LHCN-M2 (cell line): ENCODE data around the gene JAML. TPM values are rescaled to one million over a fixed set of nuclear protein-coding genes. Genes with fewer than 3 reads are reported as not detected.
"Not testable (repeated sequence)": the region's sequence is repeated elsewhere in the genome, so short reads cannot be mapped to it uniquely, and the experiment has no call there.

Source experiments
- DNase-seq: peaks from one replicate; pipeline ENCODE4 v3.0.0-alpha.2; 2012; ENCODE audit warnings: low read depth
- total RNA-seq: library from RNA; depleted of rRNA; stranded (reverse); fragments of >200 nt; gene quantifications from 2 replicates; pipeline ENCODE4 v1.2.3, GENCODE V29; 2014

Gene JAML
- total RNA-seq, 1 experiment from 2014 or later, result not detected

DNA sequence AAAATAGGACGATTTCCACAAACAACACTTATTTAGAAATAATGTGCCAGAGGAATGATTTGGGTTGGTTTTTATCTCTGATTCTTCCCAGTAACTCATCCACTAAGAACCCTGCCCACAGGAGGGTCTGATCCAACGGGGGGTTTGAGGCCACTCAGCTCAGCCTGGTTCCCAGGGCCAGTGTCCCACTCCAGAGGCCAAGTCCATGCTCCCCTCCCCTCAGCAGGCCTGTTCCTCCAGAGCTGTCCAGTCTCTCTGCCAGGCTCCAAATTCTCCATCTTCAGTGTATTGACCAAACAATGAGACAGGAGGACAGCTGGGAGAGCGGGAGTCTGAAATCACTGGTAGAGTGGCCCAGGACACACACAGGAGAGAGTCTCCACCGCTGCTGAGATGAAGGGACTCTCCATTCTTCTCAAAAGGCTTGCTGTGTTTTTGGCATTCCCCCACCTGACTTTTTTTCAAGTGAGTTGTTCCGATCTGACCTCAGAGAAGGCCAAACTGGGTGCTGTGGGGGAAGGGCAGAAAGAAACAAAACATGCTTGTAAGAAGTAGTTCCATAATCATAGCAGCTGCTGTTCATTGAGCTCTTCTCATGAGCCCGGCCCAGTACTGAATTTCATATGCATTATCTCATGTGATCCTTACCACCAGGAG is 30.8 kb downstream of the JAML start:
- DNase-seq, result no peak

DNA sequence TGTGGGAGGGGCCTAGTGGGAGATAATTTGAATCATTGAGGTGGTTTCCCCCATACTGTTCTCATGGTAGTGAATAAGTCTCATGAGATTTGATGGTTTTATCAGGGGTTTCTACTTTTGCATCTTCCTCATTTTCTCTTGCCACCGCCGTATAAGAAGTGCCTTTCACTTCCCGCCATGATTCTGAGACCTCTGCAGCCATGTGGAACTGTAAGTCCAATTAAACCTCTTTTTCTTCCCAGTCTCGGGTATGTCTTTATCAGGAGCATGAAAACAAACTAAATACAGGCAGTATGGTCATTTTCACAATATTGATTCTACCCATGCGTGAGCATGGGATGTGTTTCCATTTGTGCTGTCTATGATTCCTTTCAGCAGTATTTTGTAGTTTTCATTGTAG is 32.0 kb downstream of the JAML start:
- DNase-seq, result not testable (repeated sequence)

DNA sequence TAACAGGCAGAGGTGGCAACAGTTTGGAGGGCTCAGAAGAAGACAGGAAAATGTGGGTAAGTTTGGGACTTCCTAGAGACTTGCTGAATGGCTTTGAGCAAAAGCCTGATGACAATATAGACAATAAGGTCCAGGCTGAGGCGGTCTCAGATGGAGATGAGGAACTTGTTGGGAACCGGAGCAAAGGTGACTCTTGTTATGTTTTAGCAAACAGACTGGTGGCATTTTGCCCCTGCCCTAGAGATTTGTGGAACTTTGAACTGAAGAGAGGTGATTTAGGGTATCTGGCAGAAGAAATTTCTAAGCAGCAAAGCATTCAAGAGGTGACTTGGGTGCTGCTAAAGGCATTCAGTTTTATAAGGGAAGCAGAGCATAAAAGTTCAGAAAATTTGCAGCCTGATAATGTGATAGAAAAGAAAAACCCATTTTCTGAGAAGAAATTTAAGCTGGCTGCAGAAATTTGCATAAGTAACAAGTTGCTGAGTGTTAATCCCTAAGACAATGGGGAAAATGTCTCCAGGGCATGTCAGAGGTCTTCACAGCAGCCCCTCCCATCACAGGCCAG is 33.8 kb downstream of the JAML start:
- not testable (repeated sequence) for DNase-seq

DNA sequence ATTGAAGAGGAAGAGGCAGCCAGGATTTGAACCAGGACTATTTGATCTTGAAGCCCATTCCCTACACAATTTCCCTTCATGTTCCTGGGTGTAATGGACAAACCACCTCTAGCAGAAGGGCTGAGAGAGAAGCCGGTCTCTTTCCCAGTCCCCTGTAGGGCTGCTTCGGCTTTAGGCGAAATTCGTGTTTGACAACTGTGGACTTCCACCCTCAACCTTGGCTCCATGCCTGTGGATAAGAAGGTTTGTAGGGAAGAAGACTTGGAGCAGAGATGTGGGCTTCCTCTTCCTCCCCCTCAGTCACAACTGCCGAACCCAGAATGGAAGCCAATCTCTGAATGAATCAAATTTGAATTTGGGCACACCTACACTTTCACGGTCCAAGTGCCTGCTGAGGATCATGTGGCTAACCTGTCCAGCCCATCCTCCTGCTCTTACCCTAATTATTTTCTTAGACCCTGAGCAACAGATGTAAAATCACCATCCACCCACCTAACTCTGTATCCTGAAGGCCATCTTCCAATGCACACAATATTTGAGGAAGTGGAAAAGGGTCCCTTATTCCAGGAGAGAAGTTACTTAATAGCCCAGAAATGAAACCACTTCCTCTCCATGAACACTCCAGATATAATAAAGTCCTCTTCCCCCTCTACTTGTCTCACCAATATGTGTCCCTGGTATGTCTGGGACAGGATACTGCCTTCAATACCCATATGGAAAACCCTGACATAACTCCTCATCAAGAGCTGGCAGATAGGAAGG is 38.3 kb downstream of the JAML start:
- DNase-seq, result no peak

DNA sequence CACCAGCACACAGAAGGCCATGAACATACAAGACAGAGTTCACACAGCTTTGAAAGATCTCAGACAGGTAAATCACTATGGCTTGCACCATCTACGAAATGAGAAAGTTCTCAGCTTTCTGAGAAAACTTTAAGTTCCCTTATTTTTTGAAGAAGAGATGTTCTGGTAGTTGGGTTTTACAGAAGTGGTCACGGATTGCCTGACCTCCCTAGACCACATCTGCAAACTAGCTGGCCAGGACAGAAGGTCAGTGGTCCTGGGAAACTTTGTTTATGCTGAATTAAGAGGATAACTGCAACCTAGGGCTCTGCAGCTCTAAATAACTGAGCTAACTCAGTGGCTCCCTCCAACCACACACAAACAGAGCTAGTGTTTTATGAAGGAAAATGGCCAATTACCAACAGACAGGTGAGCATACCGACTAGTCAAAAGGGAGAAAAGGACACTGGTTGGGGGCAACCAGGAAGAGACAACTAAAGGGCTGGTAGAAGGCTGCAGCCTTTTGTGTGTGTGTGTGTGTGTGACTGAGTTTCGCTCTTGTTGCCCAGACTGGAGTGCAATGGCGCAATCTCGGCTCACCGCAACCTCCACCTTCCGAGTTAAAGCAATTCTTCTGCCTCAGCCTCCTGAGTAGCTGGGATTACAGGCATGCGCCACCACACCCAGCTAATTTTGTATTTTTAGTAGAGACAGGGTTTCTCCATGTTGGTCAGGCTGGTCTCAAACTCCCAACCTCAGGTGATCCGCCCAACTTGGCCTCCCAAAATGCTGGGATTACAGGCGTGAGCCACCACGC is 39.8 kb downstream of the JAML start:
- DNase-seq, result no peak

DNA sequence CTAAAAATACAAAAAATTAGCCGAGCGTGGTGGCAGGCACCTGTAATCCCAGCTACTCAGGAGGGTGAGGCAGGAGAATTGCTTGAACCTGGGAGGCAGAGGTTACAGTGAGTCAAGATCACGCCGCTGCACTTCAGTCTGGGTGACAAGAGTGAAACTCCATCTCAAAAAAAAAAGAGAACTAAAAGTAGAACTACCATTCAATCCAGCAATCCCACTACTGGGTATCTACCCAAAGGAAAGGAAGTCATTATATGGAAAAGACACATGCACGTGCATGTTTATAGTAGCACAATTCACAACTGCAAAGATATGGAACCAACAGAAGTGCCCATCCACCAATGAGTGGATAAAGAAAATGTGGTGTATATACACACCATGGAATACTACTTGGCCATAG is 41.1 kb downstream of the JAML start:
- DNase-seq, result not testable (repeated sequence)

DNA sequence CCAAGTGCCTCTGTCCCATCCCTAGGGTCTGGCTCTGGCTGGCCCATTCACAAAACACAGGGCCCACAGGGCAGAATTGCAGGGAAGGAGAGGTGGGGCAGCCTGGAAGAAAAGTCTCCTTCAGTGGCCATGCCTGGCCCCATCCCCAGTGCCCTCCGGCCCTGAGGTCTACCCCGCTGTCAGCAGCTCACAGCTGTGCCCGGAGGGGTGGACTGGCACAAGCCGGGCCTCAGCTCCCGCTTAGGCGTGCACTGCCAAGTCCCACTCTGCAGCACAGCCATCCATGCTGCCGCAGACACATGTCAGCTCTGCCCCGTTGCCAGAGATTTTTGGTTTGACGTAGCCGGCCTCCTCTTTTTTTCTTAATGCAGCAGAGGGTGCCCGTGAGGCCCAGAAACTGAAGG is 44.5 kb downstream of the JAML start:
- peak; percentile 26 for DNase-seq

DNA sequence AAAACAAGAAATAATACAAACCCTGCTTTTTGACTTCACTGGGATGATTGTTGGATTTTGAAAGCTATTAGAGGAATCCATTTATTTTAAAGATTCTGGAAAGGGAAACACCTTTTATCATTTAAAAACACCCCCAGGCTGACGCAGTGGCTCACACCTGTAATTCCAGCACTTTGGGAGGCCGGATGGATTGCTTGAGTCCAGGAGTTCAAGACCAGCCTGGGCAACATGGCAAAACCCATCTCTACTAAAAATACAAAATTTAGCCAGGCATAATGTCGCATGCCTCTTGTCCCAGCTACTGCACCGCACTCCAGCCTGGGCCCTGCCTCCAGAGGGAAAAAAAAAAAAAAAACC is 48.1 kb downstream of the JAML start:
- no peak for DNase-seq

DNA sequence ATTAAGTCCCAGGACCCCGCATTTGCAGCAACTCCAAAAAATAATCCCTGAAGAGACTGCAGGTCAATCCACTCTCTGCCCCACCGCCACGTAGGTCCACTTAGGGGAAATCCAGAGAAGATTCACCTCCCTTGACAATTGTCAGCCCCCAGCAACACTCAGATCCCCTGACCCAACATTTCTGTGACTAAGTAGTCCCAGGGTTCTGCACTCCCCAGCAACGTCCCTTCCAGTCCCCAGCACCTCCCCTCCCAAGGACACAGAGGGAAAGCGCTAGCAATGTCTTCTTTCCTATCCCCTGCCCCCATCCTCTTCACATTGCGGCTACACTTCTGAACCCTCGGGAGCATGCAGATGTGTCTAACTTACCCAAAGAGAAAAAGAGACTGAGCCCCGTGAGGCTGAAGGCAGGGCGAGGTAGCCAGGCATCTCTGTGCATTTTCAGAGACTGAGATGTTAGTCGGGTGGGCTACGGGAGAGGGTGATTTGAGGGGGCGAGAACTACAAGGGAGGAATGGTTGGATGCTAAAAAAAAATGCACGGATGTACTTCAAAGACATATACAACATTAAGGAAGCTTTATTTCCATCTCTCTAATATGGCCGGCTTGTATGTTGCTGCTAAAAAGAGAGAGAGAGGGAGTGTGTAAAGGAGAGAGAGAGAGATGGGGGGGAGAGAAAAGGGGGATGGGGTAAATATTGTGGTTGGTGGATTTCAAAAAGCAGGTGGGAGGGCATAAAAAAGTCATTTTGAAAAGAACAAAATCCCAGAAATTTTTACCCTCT is 48.6 kb downstream of the JAML start, which contains the start of gene SCN2B:
Gene SCN2B, minus strand, starts transcription at position 647 of the 785 bp plus-strand sequence. Its CDS starts 208 bp downstream, at position 439.
- DNase-seq, result no peak

DNA sequence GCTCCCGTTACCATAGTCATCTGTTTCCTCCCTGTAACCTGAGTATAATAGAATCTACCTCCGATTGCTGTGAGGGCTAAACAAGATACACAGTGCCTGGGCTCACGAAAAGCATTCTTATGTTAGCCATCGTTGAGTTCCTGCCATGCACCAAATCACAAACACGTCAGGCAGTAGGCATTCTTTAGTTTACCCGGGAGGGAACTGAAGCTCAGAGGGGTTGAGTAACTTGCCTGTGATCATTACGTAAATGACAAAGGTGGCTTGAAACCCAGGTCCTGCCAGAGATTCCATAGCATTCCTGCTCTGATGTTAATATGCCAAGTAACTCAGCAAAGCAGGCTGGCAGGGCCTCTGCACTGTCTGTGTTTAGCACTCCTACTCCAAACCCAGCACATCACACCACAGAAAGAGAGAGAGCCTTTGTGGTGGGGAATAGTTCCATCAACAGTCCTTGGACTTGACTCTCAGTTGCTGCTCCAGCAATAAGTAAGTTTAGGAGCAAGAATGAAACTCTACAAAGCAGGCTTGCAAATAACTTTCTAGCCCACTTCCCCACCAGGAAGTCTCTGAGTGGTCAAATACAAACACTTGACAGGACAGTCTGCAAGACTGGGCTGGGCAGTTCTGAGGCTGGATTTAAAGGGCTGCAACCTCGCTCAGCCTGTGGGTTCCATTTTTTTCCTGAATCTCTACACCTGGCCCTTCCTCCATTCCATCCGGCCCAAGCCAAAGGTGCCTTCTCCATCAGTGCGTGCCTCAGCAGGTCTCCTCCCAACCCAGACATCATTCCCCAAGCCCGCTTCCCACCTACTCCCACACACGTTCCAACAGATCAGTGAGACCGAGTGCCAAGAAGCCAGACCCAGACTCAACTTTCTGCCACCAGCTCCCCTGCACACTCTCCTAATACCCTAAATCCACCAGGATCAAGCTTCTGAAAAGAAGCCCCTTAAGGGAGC is 49.5 kb downstream of the JAML start:
- no peak for DNase-seq

DNA sequence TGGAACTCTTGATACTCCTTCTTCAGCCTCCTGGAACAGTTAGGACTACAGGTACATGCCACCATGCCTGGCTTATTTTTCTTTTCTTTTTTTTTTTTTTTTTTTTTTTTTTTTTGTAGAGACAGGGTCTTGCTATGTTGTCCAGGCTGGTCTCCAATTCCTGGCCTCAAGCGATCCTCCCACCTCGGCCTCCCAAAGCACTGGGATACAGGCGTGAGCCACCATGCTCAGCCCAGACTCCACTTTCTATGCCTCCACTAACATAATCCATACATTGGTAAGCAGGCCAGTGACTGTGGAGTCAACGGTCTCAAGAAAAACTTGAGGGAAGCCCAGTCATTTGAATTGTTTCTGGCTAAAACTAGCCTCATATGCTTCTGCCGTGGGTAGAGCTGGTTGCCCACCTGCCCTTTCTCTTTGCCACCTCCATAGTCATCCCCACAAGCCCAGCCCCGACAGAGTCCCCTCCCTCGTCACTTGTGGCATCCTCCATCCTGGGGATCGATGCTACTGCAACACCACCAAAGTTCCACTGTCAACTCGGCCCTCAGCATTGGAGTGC is 50.7 kb downstream of the JAML start:
- DNase-seq, result no peak

DNA sequence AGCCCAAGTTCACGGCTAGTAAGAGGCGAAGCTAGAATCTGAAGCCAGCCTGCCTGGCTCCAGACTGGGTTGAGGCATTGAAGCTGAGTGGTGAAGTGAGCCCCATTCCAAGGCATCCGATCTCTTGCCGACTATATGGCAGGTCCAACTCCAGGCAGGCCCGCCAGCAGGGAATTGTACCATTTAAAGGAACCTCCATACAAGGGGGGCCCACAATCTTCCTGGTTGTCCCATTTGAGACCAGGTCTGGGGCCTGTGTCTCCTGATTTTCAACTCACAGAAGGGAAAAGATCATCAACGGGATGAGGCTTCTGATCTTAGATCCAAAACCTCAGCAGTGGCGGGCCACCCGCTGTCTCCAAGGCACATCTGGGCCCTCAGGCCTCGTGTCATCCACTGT is 52.5 kb downstream of the JAML start:
- no peak for DNase-seq

DNA sequence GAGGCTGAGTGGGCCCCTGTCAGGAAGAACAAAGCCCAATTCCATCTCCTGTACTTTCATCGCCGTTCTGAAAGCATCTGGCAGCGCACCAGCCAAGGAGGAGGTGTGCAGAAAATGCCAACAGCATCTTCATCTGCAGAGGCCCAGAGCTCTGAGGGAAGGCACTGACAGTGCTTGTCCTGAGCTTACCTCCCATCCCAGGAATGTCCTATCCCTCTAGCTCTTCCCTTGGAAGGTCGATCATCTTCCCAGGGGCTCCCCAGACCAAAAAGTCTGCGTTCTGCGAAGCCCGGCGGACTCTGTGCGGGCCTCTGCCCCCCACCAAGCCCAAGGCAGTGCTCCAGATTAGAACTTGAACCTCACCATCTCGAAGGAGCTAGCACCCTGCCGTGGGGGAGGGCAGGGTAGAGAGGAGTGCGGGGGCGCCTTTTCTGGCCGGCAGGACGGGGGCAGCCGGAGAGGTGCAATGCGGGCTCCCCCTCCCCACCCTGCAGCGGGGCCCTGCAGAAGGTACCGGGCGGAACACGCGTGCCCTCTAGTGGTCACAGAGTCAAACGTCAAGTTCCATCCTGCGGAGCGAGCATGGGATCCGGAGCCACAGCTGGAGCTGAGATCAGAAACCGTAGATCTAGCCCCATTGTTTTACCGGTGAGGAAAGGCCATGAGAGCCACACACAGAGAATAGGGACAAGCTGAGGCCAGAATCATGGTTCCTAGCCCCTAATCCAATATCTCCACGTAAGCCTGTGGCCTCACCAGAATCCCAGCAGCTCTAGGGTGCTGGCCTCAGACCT is 53.3 kb downstream of the JAML start:
- peak; percentile 26 for DNase-seq

DNA sequence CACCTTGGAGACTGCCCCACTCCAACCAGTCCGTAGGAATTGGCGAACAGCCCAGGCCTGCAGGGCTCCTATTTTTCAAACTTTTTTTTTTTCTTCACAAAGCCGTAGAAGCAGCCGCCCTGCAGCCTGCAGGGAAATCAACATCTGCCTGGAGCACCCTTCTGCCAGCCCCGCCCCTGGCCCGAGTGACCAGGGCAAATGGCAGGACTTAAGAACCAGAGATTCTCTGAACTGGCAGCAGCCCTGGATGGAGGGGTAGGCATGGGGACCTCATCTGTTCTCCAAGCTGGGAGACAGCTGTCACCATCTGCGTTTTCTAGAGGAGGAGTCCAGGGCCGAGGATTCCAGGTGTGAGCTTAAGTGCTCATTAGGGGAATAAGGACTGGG is 53.9 kb downstream of the JAML start:
- no peak for DNase-seq

DNA sequence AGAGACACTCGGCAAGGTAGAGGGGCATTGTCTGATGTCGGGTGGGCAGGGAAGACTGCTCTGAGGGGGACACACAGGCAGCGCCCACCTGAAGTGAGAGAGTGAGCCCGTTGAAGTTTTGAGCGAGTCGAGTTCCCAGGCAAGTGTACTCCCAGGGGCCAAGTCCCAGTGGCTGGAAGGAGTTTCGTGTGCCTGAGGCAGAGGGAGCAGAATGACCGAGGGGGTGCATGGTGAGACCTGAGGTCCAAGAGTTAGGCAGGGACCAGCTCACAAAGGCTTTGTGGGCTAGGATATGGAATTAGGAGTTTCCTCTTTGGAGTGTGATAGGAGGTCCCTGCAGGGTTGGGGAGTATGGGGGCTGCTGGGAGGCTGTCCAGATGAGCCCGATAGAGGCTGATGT is 54.6 kb downstream of the JAML start:
- DNase-seq, result no peak

DNA sequence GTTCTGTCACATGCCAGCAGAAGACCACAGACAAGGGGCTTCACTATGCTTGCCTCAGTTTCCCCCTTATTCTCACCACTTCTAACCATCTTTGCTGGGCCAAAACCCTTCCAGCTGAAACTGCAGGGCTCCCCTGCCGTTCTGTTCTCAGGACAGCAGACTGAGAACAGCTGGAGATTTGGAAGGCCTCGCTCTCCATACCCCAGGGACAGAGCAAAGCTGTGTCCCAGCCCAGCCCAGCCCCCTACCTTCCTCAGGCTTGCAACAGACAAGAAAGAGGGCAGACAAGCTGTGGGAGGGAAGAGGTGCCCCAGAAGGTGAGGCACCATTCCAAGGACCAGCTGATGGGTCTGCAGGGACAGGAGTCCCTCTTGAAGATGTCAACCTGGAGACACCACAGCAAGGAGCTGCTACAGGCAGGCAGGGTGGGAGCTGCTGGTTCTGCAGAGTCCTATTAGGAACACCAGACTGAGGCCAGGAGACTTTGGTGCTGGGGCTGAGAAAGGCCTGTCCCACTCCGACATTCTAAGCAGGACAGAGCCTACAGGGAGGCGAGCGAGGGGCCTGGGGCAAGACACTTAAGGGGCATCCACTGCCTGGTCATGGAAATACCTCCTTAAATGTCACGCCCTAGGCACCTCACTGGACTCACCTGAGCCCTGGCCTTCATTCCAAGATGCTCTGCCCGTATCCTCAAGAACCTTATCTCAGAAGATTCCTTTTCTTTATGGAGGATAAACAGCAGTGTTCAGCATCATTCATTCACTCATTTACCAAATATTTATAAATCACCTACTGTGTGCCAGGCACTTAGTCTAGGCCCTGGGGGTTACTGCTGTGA is 55.3 kb downstream of the JAML start:
- no peak for DNase-seq

DNA sequence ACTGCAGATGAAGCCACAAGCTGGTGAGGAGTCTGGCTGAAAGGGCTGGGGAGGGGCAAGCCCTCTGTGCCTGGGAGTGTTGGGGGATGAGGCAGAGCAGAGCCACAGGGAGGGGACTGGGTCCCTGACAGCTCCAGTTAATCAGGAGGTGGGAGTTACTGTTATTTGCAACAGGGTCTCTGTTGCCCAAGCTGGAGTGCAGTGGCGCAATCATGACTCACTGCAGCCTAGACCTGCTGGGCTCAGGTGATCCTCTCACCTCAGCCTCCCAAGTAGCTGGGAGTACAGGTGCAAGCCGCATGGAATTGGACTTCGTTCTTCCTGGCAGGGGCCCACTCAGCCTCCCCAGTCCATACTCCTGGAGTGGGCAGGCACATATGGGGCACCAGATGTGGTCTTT is 56.1 kb downstream of the JAML start:
- no peak for DNase-seq

DNA sequence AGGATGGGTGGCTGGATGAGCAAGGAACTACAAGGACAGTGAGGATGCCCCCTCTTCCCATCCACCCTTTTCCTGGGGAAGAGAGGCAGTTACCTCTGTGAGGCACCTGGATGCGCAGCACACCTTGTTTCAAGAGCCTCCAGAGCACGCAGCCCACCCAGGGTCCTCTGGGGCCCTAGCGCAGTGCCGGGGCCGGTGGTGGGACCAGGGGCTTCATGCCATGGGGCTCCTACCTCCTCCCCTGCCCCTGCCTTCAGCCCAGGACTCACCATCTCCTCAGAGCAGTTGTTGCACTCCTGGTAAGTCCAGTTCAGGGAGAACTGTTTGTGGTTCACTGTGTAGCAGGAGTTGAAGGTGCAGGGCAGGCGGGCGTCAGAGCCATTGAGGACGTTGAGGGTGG is 56.5 kb downstream of the JAML start:
- DNase-seq, result no peak
